ENCODE data around the gene SPATA7. TPM values are rescaled to one million over a fixed set of nuclear protein-coding genes. Genes with fewer than 3 reads are reported as not detected.

Gene SPATA7
- total and polyA plus RNA-seq, 2 experiments from 2014 or later, result 9.8 to 27.9 TPM

DNA sequence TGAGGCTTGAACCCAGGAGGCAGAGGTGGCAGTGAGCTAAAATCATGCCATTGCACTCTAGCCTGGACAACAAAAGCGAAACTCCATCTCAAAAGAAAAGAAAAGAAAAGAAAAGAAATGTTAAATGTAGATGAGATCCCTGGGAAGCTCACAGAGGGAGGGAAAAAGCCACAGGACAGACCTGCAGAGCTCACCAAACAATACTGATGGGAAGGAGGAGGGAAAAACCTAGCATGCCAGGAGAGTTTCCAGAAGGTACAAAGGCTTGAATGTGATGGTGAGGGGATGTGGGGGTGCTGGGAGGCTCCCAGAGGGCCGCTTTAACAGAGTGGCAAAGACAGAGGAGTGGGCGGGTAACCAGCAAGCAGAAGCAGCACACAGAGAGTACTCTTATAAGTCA lies 97.1 kb downstream of the SPATA7 start:
- Histone ChIP-seq H3K4me2 (no peak overlapping the region), H3K4me3 (no peak overlapping the region), H3K9me3 (ENCODE audit: low read depth) (no peaks in the 10 kb centered on the region), H3K4me1 (ENCODE audit: insufficient read depth) (no peaks in the 10 kb centered on the region), H2AFZ (no peak overlapping the region), H3K27me3 (no peaks in the 10 kb centered on the region), H3K79me2 (no peaks in the 10 kb centered on the region), H3K36me3 (replicated peaks; ENCODE audit: insufficient read depth, low read depth) (no peaks in the 10 kb centered on the region), H4K20me1 (ENCODE audit: insufficient read depth, poor library complexity, severe bottlenecking) (no peaks in the 10 kb centered on the region), H3K27ac (no peak overlapping the region), H3K9me2 (replicated peaks; ENCODE audit: insufficient read depth) (no peaks in the 10 kb centered on the region)
- 91% methylated on average over 3 of the region's 3 CpGs for WGBS (ENCODE audit: low lambda C conversion rate, missing lambda C conversion rate)
- no peak for TF ChIP-seq EZH2 (IDR thresholded peaks at IDR 0.05; ENCODE audit: borderline replicate concordance)
- no peak for TF ChIP-seq EZH2phosphoT487 (IDR thresholded peaks at IDR 0.05; ENCODE audit: low read depth, severe bottlenecking, unreplicated experiment)
- TF ChIP-seq, protein P1, sequence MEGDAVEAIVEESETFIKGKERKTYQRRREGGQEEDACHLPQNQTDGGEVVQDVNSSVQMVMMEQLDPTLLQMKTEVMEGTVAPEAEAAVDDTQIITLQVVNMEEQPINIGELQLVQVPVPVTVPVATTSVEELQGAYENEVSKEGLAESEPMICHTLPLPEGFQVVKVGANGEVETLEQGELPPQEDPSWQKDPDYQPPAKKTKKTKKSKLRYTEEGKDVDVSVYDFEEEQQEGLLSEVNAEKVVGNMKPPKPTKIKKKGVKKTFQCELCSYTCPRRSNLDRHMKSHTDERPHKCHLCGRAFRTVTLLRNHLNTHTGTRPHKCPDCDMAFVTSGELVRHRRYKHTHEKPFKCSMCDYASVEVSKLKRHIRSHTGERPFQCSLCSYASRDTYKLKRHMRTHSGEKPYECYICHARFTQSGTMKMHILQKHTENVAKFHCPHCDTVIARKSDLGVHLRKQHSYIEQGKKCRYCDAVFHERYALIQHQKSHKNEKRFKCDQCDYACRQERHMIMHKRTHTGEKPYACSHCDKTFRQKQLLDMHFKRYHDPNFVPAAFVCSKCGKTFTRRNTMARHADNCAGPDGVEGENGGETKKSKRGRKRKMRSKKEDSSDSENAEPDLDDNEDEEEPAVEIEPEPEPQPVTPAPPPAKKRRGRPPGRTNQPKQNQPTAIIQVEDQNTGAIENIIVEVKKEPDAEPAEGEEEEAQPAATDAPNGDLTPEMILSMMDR (IDR thresholded peaks at IDR 0.05; ENCODE audit: poor library complexity), result no peak
- DNase-seq (ENCODE audit: low spot score), result no peak

Other genes with a start within 250 kb of the SPATA7 start
- 1.5 and 1.6 TPM in 2 replicates for gene KCNK10, start 62.4 kb upstream of the SPATA7 start, total RNA-seq
- gene KCNK10, start 62.4 kb upstream of the SPATA7 start, polyA plus RNA-seq, result 0.41 and 1.7 TPM in 2 replicates
- 15.1 and 16.3 TPM in 2 replicates for gene PTPN21, start 169.3 kb downstream of the SPATA7 start, total RNA-seq
- gene PTPN21, start 169.3 kb downstream of the SPATA7 start, polyA plus RNA-seq, result 8.1 and 12.7 TPM in 2 replicates
- gene ZC3H14, start 177.4 kb downstream of the SPATA7 start, total RNA-seq, result 68.4 and 77.5 TPM in 2 replicates
- gene ZC3H14, start 177.4 kb downstream of the SPATA7 start, polyA plus RNA-seq, result 39.9 and 44.0 TPM in 2 replicates